Hepatocyte (in vitro differentiated cells): ENCODE measurements around the gene DNMT3A. TPM values are rescaled to one million over a fixed set of nuclear protein-coding genes. Genes with fewer than 3 reads are reported as not detected.

Experiments
- DNase-seq: peaks from one replicate; pipeline ENCODE4 v3.0.0-alpha.2; 2016; ENCODE audit warnings: low spot score
- H2AFZ ChIP-seq: fragments of 200-600 bp; sonication (generic); 2 replicates; pipeline ENCODE4 v1.6.0; 2016; ENCODE audit warnings: antibody characterized with exemption, mild to moderate bottlenecking
- H3K27ac ChIP-seq: fragments of 200-600 bp; sonication (generic); 2 replicates; pipeline ENCODE4 v1.5.1; 2016; ENCODE audit warnings: mild to moderate bottlenecking
- H3K27me3 ChIP-seq: fragments of 200-600 bp; sonication (generic); 2 replicates; pipeline ENCODE4 v1.6.1; 2016
- H3K36me3 ChIP-seq: fragments of 200-600 bp; sonication (generic); replicated peaks from 2 replicates; pipeline ENCODE4 v1.5.1; 2016; ENCODE audit warnings: low read depth; ENCODE audit not compliant: insufficient read depth
- H3K4me1 ChIP-seq: fragments of 200-600 bp; sonication (generic); 2 replicates; pipeline ENCODE4 v1.5.1; 2016; ENCODE audit warnings: mild to moderate bottlenecking, moderate library complexity; ENCODE audit not compliant: insufficient read depth
- H3K4me2 ChIP-seq: fragments of 200-600 bp; sonication (generic); 2 replicates; pipeline ENCODE4 v1.6.0; 2016
- H3K4me3 ChIP-seq: fragments of 200-600 bp; sonication (generic); 2 replicates; pipeline ENCODE4 v1.5.1; 2016; ENCODE audit warnings: mild to moderate bottlenecking
- H3K79me2 ChIP-seq: fragments of 200-600 bp; sonication (generic); 2 replicates; pipeline ENCODE4 v1.6.0; 2017; ENCODE audit warnings: mild to moderate bottlenecking
- H3K9me2 ChIP-seq: fragments of 200-600 bp; sonication (generic); replicated peaks from 2 replicates; pipeline ENCODE4 v1.6.0; 2017; ENCODE audit warnings: mild to moderate bottlenecking; ENCODE audit not compliant: insufficient read depth
- H3K9me3 ChIP-seq: fragments of 200-600 bp; sonication (generic); 2 replicates; pipeline ENCODE4 v1.5.1; 2016; ENCODE audit warnings: low read depth, mild to moderate bottlenecking
- H4K20me1 ChIP-seq: fragments of 200-600 bp; sonication (generic); 2 replicates; pipeline ENCODE4 v1.6.0; 2016; ENCODE audit warnings: mild to moderate bottlenecking; ENCODE audit not compliant: insufficient read depth, poor library complexity, severe bottlenecking
- CTCF ChIP-seq: fragments of 200-600 bp; sonication (generic); IDR thresholded peaks from 2 replicates; pipeline ENCODE4 v1.5.1; 2016; ENCODE audit warnings: antibody characterized with exemption, mild to moderate bottlenecking; ENCODE audit not compliant: poor library complexity
- EZH2 ChIP-seq: fragments of 200-600 bp; sonication (generic); IDR thresholded peaks from 2 replicates; pipeline ENCODE4 v1.6.1; 2016; ENCODE audit warnings: antibody characterized with exemption, mild to moderate bottlenecking, borderline replicate concordance
- EZH2phosphoT487 ChIP-seq: fragments of 200-600 bp; sonication (generic); IDR thresholded peaks from one replicate; pipeline ENCODE4 v1.6.1; 2018; ENCODE audit warnings: antibody characterized with exemption, mild to moderate bottlenecking, low read depth, moderate library complexity; ENCODE audit not compliant: unreplicated experiment, severe bottlenecking
- WGBS: methylation state at CpG from one replicate; pipeline ENCODE4 v1.1.6; 2016; ENCODE audit warnings: low lambda C conversion rate; ENCODE audit errors: missing lambda C conversion rate; 5-methylcytosine and 5-hydroxymethylcytosine counted together
- polyA plus RNA-seq: library from polyadenylated mRNA; unstranded; fragments of >200 nt; fragmentation: Nextera tagmentation; extraction: Ambion mirVana; gene quantifications from 2 replicates; pipeline ENCODE4 v1.2.1, GENCODE V29; 2016
- total RNA-seq: library from RNA; depleted of rRNA; stranded (reverse); fragments of >200 nt; gene quantifications from 2 replicates; pipeline ENCODE4 v1.2.3, GENCODE V29; 2014

The DNMT3A gene
- total and polyA plus RNA-seq, 2 experiments from 2014 or later: 28.3 to 43.8 TPM

GRCh38 chr2:25303633-25304236 is 38.0 kb downstream of the DNMT3A start:
- Histone ChIP-seq H3K9me2 (no peaks in the 10 kb centered on the region), H4K20me1 (peaks cover 8% of the 10 kb centered on the region), H3K4me2 (no peak overlapping the region), H2AFZ (no peak overlapping the region), H3K27me3 (no peaks in the 10 kb centered on the region), H3K27ac (no peak overlapping the region), H3K36me3 (no peaks in the 10 kb centered on the region), H3K4me1 (peaks cover 5% of the 10 kb centered on the region), H3K4me3 (no peak overlapping the region), H3K79me2 (peaks cover 29% of the 10 kb centered on the region), H3K9me3 (no peaks in the 10 kb centered on the region)
- 83% methylated on average over 21 of the region's 21 CpGs for WGBS
- no peak for DNase-seq
- TF ChIP-seq CTCF (no peak), EZH2 (no peak), EZH2phosphoT487 (no peak)

GRCh38 chr2:25302758-25303375 is 38.9 kb downstream of the DNMT3A start:
- Histone ChIP-seq H3K9me2 (no peaks in the 10 kb centered on the region), H3K36me3 (no peaks in the 10 kb centered on the region), H3K4me3 (no peak overlapping the region), H3K9me3 (no peaks in the 10 kb centered on the region), H2AFZ (no peak overlapping the region), H3K4me2 (no peak overlapping the region), H4K20me1 (peaks cover 8% of the 10 kb centered on the region), H3K79me2 (peaks cover 23% of the 10 kb centered on the region), H3K27me3 (no peaks in the 10 kb centered on the region), H3K27ac (no peak overlapping the region), H3K4me1 (peaks cover 5% of the 10 kb centered on the region)
- 88% methylated on average over 9 of the region's 9 CpGs for whole genome bisulfite sequencing
- no peak for TF ChIP-seq CTCF
- DNase-seq: no peak

- no peak overlapping the region for H3K27ac ChIP-seq
- no peak for DNase-seq
- H3K9me2 ChIP-seq: no peaks in the 10 kb centered on the region
- no peaks in the 10 kb centered on the region for H3K36me3 ChIP-seq
- peaks cover 19% of the 10 kb centered on the region for H3K79me2 ChIP-seq
- H3K4me3 ChIP-seq: no peak overlapping the region
- TF ChIP-seq CTCF (no peak), EZH2phosphoT487 (no peak), EZH2 (no peak)
- H3K27me3 ChIP-seq: no peaks in the 10 kb centered on the region
- WGBS: 85% methylated on average over 8 of the region's 8 CpGs
- no peak overlapping the region for H2AFZ ChIP-seq
- H3K9me3 ChIP-seq: no peaks in the 10 kb centered on the region
- peaks cover 8% of the 10 kb centered on the region for H4K20me1 ChIP-seq
- H3K4me1 ChIP-seq: peaks cover 5% of the 10 kb centered on the region
- H3K4me2 ChIP-seq: no peak overlapping the region
These were observed 40.0 kb downstream of the DNMT3A start for GRCh38 chr2:25301453-25302352.
